Suppressor macrophage treated with lipopolysaccharide for 4 hours (primary cell): Measurements from ENCODE around the gene HS6ST2.
"Not testable (repeated sequence)": the region's sequence is repeated elsewhere in the genome, so short reads cannot be mapped to it uniquely, and the experiment has no call there.

ENCODE experiments used
- DNase-seq: peaks from one replicate; pipeline ENCODE4 v3.0.0-alpha.2; 2020

The HS6ST2 gene

GRCh38 chrX:132940727-132941327 lies 17.6 kb downstream of the HS6ST2 start:
- no peak for DNase-seq

- DNase-seq = no peak
Observed at GRCh38 chrX:132933170-132933569, 25.3 kb downstream of the HS6ST2 start.

GRCh38 chrX:132924426-132924825 lies 34.0 kb downstream of the HS6ST2 start:
- DNase-seq = no peak

GRCh38 chrX:132918523-132918922 lies 39.9 kb downstream of the HS6ST2 start:
- no peak for DNase-seq

- no peak for DNase-seq
Observed at GRCh38 chrX:132916349-132916748, 42.1 kb downstream of the HS6ST2 start.

GRCh38 chrX:132909643-132910042 lies 48.8 kb downstream of the HS6ST2 start:
- DNase-seq = no peak

- DNase-seq = no peak
Observed at GRCh38 chrX:132908891-132909290, 49.5 kb downstream of the HS6ST2 start.

GRCh38 chrX:132900633-132901293 lies 57.7 kb downstream of the HS6ST2 start:
- DNase-seq = no peak

- no peak for DNase-seq
Observed at GRCh38 chrX:132887569-132887968, 70.9 kb downstream of the HS6ST2 start.

- DNase-seq = no peak
Observed at GRCh38 chrX:132883358-132883915, 75.0 kb downstream of the HS6ST2 start.

GRCh38 chrX:132880753-132881152 lies 77.7 kb downstream of the HS6ST2 start:
- not testable (repeated sequence) for DNase-seq

- DNase-seq = no peak
Observed at GRCh38 chrX:132877954-132878536, 80.4 kb downstream of the HS6ST2 start.

GRCh38 chrX:132876523-132877338 lies 81.7 kb downstream of the HS6ST2 start:
- no peak for DNase-seq

- no peak for DNase-seq
Observed at GRCh38 chrX:132875650-132876522, 82.5 kb downstream of the HS6ST2 start.

- DNase-seq = no peak
Observed at GRCh38 chrX:132862562-132862961, 95.9 kb downstream of the HS6ST2 start.

GRCh38 chrX:132861076-132861475 lies 97.4 kb downstream of the HS6ST2 start:
- no peak for DNase-seq

- DNase-seq = no peak
Observed at GRCh38 chrX:132860200-132860599, 98.2 kb downstream of the HS6ST2 start.

- DNase-seq = no peak
Observed at GRCh38 chrX:132858018-132858417, 100.4 kb downstream of the HS6ST2 start.

GRCh38 chrX:132855780-132856341 lies 102.6 kb downstream of the HS6ST2 start:
- no peak for DNase-seq

GRCh38 chrX:132853040-132853439 lies 105.4 kb downstream of the HS6ST2 start:
- DNase-seq = no peak

GRCh38 chrX:132848296-132848970 lies 110.0 kb downstream of the HS6ST2 start:
- no peak for DNase-seq
